WTC11 (cell line): ENCODE results near the gene F10. TPM values are rescaled to one million over a fixed set of nuclear protein-coding genes. Genes with fewer than 3 reads are reported as not detected.

Experiments used
- ATAC-seq: fragments of 200-7000 bp; cut with Tn5 transposase; 2 replicates; pipeline ENCODE4 v1.10.0; 2021; ENCODE audit warnings: mild to moderate bottlenecking, moderate library complexity
- CTCF ChIA-PET: fragments of 300-600 bp; sonication (Branson Sonifier 250); formaldehyde crosslinking; loops from one replicate; lab custom pipeline; 2021; ENCODE audit warnings: antibody characterized with exemption; lab: Charles Lee
- POLR2A ChIA-PET: fragments of 350-600 bp; sonication (Branson Sonifier 250); formaldehyde crosslinking; loops from one replicate; lab custom pipeline; 2021; ENCODE audit warnings: antibody characterized with exemption; lab: Charles Lee
- DNase-seq: peaks from one replicate; pipeline ENCODE4 v3.0.0; 2021; ENCODE audit warnings: low spot score
- H3K27ac Mint-ChIP-seq: 2 replicates; pipeline ENCODE4 v1.8.0; 2021; ENCODE audit warnings: mixed read lengths
- H3K27me3 Mint-ChIP-seq: 2 replicates; pipeline ENCODE4 v1.8.0; 2021; ENCODE audit warnings: low read depth, mild to moderate bottlenecking, moderate library complexity, mixed read lengths
- H3K36me3 Mint-ChIP-seq: 2 replicates; pipeline ENCODE4 v1.8.0; 2021; ENCODE audit warnings: mixed read lengths
- H3K4me1 Mint-ChIP-seq: 2 replicates; pipeline ENCODE4 v1.8.0; 2022; ENCODE audit warnings: mixed read lengths
- H3K4me3 Mint-ChIP-seq: 2 replicates; pipeline ENCODE4 v1.8.0; 2021; ENCODE audit warnings: mild to moderate bottlenecking, moderate library complexity, mixed read lengths
- H3K9me3 Mint-ChIP-seq: 2 replicates; pipeline ENCODE4 v1.8.0; 2021; ENCODE audit warnings: mixed read lengths
- ATF1 ChIP-seq: sonication (generic); formaldehyde crosslinking; IDR thresholded peaks from 2 replicates; pipeline ENCODE4 v1.8.1; 2023; ENCODE audit warnings: mild to moderate bottlenecking, moderate library complexity, missing genetic modification reagents
- FOXP1 ChIP-seq: sonication (generic); formaldehyde crosslinking; IDR thresholded peaks from 2 replicates; pipeline ENCODE4 v1.8.0; 2022; ENCODE audit warnings: missing genetic modification reagents, mild to moderate bottlenecking, moderate library complexity, borderline replicate concordance
- GABPB1 ChIP-seq: sonication (generic); formaldehyde crosslinking; IDR thresholded peaks from 2 replicates; pipeline ENCODE4 v1.8.1; 2023; ENCODE audit warnings: mild to moderate bottlenecking, missing genetic modification reagents
- HMGA2 ChIP-seq: fragments of 250-450 bp; sonication (Bioruptor Pico); IDR thresholded peaks from 2 replicates; pipeline ENCODE4 v1.4.0; 2021; ENCODE audit warnings: mild to moderate bottlenecking, moderate library complexity
- SMAD3 ChIP-seq: sonication (generic); formaldehyde crosslinking; IDR thresholded peaks from 2 replicates; pipeline ENCODE4 v1.8.0; 2022; ENCODE audit warnings: missing genetic modification reagents, mild to moderate bottlenecking, borderline replicate concordance
- TP53 ChIP-seq: sonication (generic); formaldehyde crosslinking; IDR thresholded peaks from 2 replicates; pipeline ENCODE4 v1.8.1; 2023; ENCODE audit warnings: mild to moderate bottlenecking, missing genetic modification reagents
- total RNA-seq: library from RNA; stranded (reverse); gene quantifications from 3 replicates; pipeline ENCODE4 v1.2.3, GENCODE V29; 2021
- TF ChIP-seq, protein P1 (sequence below): sonication (generic); formaldehyde crosslinking; conservative IDR thresholded peaks from 2 replicates; pipeline ENCODE4 v1.8.1; 2023; ENCODE audit warnings: mild to moderate bottlenecking, low read depth, missing genetic modification reagents, moderate library complexity
- TF ChIP-seq, protein P2 (sequence below): sonication (generic); formaldehyde crosslinking; IDR thresholded peaks from 2 replicates; pipeline ENCODE4 v1.8.0; 2022; ENCODE audit warnings: mild to moderate bottlenecking, missing genetic modification reagents

The F10 gene
- total RNA-seq, 1 experiment from 2014 or later, result 0.87 TPM

DNA sequence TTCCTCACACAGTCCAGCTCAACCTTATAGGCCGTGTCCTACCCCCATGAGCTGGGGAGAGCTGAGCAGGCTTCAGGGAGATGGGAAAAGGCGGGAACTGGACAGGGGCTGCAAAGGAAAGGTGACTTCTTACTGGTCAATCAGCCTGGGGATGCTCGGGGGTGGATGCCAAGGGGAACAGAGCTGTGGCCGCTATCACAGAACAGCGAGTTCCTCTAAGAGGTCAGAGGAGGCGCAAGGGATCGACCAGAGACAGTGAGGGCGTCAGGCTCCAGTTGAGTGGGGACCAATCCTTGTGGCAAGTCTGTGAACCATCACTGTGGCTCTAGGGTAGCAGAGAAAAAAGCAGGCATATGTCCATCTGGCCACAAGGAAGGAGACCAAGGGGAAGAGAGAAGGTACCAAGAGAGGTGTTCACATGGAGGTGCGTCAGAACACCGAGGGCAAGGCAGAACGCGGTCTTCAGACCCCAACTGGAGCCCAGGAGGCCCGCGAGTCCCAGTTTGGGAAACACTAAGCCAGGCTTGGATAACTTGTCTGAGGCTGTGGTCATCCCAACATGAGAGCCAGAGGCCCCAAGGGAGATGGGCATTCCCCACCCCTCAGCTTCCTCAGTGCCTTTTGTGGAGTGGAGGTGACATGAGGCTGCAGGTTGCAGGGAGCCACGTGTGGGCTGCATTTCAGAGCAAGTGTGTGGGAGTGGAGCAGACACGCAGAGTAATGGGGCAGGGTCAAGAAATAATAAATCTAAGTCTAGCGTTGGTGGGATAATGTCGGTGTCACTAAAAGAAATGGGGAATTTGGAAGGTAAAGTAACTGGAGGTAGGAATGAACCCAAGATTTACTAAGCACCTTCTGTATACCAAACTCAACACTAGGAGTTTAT is 3.9 kb downstream of the F10 start (continued):
- TF ChIP-seq, protein P1, sequence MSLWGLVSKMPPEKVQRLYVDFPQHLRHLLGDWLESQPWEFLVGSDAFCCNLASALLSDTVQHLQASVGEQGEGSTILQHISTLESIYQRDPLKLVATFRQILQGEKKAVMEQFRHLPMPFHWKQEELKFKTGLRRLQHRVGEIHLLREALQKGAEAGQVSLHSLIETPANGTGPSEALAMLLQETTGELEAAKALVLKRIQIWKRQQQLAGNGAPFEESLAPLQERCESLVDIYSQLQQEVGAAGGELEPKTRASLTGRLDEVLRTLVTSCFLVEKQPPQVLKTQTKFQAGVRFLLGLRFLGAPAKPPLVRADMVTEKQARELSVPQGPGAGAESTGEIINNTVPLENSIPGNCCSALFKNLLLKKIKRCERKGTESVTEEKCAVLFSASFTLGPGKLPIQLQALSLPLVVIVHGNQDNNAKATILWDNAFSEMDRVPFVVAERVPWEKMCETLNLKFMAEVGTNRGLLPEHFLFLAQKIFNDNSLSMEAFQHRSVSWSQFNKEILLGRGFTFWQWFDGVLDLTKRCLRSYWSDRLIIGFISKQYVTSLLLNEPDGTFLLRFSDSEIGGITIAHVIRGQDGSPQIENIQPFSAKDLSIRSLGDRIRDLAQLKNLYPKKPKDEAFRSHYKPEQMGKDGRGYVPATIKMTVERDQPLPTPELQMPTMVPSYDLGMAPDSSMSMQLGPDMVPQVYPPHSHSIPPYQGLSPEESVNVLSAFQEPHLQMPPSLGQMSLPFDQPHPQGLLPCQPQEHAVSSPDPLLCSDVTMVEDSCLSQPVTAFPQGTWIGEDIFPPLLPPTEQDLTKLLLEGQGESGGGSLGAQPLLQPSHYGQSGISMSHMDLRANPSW (CRISPR knock-in tag), result no peak
- TF ChIP-seq, all 79 proteins: peak for 0

DNA sequence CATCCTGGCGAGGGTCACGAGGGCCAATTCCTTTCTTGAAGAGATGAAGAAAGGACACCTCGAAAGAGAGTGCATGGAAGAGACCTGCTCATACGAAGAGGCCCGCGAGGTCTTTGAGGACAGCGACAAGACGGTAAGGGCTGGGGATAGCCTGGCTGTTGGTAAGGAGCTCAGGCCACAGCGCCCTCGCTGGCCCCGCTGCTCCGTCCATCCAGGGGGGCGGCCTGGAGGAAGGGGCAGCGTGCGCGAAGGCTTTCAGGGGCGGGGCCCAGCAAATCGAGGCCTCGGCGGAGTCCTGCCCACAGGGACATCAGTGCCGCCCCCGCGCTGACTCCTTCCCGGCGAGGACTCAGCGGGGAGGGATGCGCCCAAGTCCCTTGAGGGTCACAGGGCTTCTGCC is 6.9 kb downstream of the F10 start:
- no peaks in the 10 kb centered on the region for H3K36me3 Mint-ChIP-seq
- H3K27ac Mint-ChIP-seq, result no peak overlapping the region
- ChIA-PET CTCF (interaction anchor here (0.6 to 1.3 kb wide), 3 partner anchors 44 to 146 kb away, joined by 3 to 5 read pairs (median 3); no protein-coding TSS in a partner anchor), POLR2A (interaction anchor here (0.6 to 1.3 kb wide), 3 partner anchors 26 to 247 kb away, joined by 3 to 4 read pairs (median 3); no protein-coding TSS in a partner anchor)
- ATAC-seq (peak; percentile 44), DNase-seq (no peak)
- H3K9me3 Mint-ChIP-seq, result peaks cover 4% of the 10 kb centered on the region; the same call in 1 of the 2 replicates
- H3K4me1 Mint-ChIP-seq, result peaks cover 8% of the 10 kb centered on the region
- H3K27me3 Mint-ChIP-seq, result no peaks in the 10 kb centered on the region
- no peak for TF ChIP-seq GABPB1 (CRISPR knock-in tag)
- no peak overlapping the region for H3K4me3 Mint-ChIP-seq

DNA sequence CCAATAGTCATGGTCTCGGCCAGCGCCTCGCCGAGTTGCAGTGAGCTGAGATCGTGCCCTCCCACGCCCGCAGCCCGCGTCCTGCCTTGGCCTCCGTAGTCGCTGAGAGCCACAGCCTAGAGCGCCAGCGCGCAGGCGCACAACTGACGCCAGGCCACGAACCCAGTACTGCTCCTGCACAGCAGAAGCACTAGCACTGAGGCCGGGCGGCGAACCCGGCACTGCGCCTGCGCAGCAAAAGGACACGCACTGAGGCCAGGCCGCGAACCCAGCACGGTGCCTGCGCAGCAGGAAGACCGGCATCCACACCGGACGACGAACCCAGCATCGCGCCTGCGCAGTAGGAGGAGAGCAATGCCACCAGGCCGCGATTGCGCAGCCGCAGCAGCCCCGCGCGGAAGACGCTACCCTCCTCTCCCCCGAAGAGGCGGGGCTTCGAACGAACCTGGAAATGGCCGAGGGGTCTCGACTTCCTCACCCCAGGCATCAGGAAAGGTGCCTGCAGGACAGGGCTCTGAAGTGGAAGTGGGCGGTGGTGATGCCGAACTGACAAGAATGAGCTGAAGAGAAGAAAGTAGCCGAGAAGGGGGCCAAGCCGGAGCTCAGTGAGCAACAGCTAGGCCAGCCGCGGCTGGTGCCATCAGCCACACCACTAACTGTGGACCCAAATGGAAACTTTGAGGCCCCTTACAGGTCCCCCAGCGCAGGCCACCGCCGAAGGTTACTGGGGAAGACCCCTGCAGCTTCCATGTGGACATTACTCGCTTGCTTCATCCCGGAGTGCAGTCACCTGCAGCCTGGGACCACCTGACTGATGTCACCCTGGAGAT is 7.5 kb downstream of the F10 start:
- POLR2A ChIA-PET, result interaction anchor here (0.6 to 1.3 kb wide), 2 partner anchors 26 to 40 kb away, joined by 3 to 4 read pairs; no protein-coding TSS in a partner anchor

DNA sequence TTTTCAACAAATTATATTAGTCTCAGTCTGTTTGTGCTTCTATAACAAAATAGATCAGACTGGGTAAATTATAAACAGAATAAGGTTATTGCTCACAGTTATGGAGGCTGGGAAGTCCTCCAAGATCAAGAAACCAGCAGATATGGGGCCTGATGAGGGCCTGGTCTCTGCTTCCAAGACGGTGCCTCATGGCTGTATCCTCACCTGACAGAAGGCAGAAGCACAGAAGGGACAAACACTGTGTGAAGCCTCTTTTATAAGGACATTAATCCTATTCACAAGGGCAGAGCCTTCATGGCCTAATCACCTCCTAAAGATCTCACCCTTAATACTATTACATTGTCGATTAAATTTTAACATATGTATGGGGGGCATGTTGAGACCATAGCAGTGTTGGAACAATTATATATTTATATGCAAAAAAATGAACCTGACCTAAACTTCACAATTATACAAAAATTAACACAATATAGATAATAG is 12.7 kb downstream of the F10 start:
- ChIA-PET POLR2A (no interaction called here), CTCF (interaction anchor here (1.0 to 1.1 kb wide), 2 partner anchors 8 to 106 kb away, joined by 3 to 4 read pairs; no protein-coding TSS in a partner anchor)
- no peak for DNase-seq
- Mint-ChIP-seq H3K4me3 (no peak overlapping the region), H3K4me1 (peaks cover 11% of the 10 kb centered on the region), H3K27me3 (no peaks in the 10 kb centered on the region), H3K36me3 (no peaks in the 10 kb centered on the region), H3K27ac (no peak overlapping the region), H3K9me3 (peaks cover 4% of the 10 kb centered on the region; the same call in 1 of the 2 replicates)
- ATAC-seq, result no peak
- TF ChIP-seq FOXP1 (no peak), GABPB1 (CRISPR knock-in tag) (no peak)
- TF ChIP-seq, protein P1 (CRISPR knock-in tag), result no peak

More for the DNA sequence above, 7.5 kb downstream of the F10 start:
- no peak overlapping the region for H3K4me3 Mint-ChIP-seq
- DNase-seq, result no peak
- peaks cover 4% of the 10 kb centered on the region; the same call in 1 of the 2 replicates for H3K9me3 Mint-ChIP-seq
- H3K27me3 Mint-ChIP-seq, result no peaks in the 10 kb centered on the region
- no peak overlapping the region for H3K27ac Mint-ChIP-seq
- no peaks in the 10 kb centered on the region for H3K36me3 Mint-ChIP-seq
- CTCF ChIA-PET, result interaction anchor here (1.2 to 1.3 kb wide), 3 partner anchors 44 to 101 kb away, joined by 3 to 5 read pairs (median 4); no protein-coding TSS in a partner anchor
- H3K4me1 Mint-ChIP-seq, result peaks cover 8% of the 10 kb centered on the region
- TF ChIP-seq HMGA2 (no peak), ATF1 (CRISPR knock-in tag) (no peak), TP53 (no peak), SMAD3 (CRISPR knock-in tag) (no peak)
- TF ChIP-seq, protein P2, sequence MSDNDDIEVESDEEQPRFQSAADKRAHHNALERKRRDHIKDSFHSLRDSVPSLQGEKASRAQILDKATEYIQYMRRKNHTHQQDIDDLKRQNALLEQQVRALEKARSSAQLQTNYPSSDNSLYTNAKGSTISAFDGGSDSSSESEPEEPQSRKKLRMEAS (CRISPR knock-in tag), result no peak
- no peak for ATAC-seq
